ENCODE data around the gene TSC2. TPM values are rescaled to one million over a fixed set of nuclear protein-coding genes. Genes with fewer than 3 reads are reported as not detected.

The TSC2 gene
- total and polyA plus RNA-seq, 2 of the 13 experiments (the other 11 are each of a cell fraction or from before 2014, with no cell fraction given), result 19.6 to 40.4 TPM

DNA sequence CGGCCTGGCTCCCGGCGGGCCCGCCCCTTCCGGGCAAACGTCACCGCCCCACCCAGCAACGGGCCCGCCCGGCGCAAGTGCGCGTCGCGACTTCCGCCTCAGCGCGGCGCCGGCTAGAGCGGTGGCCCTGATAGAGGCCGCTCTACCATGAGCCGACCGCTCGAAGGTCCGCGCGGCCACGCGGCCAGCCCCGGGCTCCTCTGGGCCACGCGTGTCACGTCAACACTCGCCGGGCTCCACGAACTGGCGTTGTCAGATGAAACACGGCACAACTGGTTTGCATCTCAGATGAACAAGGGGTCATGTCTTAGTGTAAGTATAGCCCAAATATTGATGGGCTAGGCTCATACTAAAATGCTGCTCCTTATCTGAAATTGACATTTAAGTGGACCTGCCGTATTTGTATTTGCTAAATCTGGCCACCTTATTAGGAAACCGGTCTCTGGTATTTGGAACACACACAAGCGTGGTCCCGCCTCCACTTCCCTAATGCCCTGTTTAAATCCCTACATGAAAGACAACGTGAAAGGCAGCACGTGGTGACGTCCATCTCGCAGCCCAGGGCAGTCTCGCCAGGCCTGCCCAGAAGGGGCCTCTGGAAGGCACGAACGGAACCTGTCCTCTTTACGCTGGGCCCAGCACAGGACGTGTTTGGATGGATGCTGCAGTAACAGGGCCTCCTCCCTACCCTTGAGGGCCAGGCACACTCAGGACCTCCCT lies 37.8 kb upstream of the TSC2 start, which contains the start of gene ZNF598 (continued):
- TF ChIP-seq SIN3B (IDR thresholded peaks at IDR 0.05; ENCODE audit: low read length) (0 out of 2 replicates have a peak, but pooled peaks have one; percentile 34), HCFC1 (IDR thresholded peaks at IDR 0.05; ENCODE audit: low read depth, low read length) (peak; percentile 54), ISL2 (CRISPR knock-in tag; IDR thresholded peaks at IDR 0.05) (peak; percentile 33; the same call in 1 of the 2 replicates), PCBP2 (optimal IDR thresholded peaks at IDR 0.05; ENCODE audit: low read depth, low read length, poor library complexity, severe bottlenecking) (no peak), RBAK (CRISPR knock-in tag; IDR thresholded peaks at IDR 0.05) (no peak), NCOA2 (CRISPR knock-in tag; IDR thresholded peaks at IDR 0.05) (no peak; the same call in 1 of the 2 replicates), HMG20A (CRISPR knock-in tag; IDR thresholded peaks at IDR 0.05; ENCODE audit: borderline replicate concordance) (no peak), DR1 (CRISPR knock-in tag; IDR thresholded peaks at IDR 0.05) (no peak), HNRNPK (IDR thresholded peaks at IDR 0.05; ENCODE audit: low read depth, low read length, poor library complexity, severe bottlenecking) (no peak), ZNF3 (CRISPR knock-in tag; IDR thresholded peaks at IDR 0.05) (no peak), ZBTB38 (CRISPR knock-in tag; IDR thresholded peaks at IDR 0.05) (peak; percentile 44), SP140L (CRISPR knock-in tag; IDR thresholded peaks at IDR 0.05; ENCODE audit: borderline replicate concordance) (no peak), ATF7 (IDR thresholded peaks at IDR 0.05) (no peak), ATF7 (CRISPR knock-in tag; IDR thresholded peaks at IDR 0.05) (no peak), KLF6 (CRISPR knock-in tag; IDR thresholded peaks at IDR 0.05) (peak; percentile 70), EP300 (IDR thresholded peaks at IDR 0.05; ENCODE audit: low read depth in 2 of 2, low read length in 2 of 2) (no peak), EP300 (CRISPR knock-in tag; IDR thresholded peaks at IDR 0.05; ENCODE audit: borderline replicate concordance) (no peak), ARNT (IDR thresholded peaks at IDR 0.05) (no peak)
- TF ChIP-seq, protein P1, sequence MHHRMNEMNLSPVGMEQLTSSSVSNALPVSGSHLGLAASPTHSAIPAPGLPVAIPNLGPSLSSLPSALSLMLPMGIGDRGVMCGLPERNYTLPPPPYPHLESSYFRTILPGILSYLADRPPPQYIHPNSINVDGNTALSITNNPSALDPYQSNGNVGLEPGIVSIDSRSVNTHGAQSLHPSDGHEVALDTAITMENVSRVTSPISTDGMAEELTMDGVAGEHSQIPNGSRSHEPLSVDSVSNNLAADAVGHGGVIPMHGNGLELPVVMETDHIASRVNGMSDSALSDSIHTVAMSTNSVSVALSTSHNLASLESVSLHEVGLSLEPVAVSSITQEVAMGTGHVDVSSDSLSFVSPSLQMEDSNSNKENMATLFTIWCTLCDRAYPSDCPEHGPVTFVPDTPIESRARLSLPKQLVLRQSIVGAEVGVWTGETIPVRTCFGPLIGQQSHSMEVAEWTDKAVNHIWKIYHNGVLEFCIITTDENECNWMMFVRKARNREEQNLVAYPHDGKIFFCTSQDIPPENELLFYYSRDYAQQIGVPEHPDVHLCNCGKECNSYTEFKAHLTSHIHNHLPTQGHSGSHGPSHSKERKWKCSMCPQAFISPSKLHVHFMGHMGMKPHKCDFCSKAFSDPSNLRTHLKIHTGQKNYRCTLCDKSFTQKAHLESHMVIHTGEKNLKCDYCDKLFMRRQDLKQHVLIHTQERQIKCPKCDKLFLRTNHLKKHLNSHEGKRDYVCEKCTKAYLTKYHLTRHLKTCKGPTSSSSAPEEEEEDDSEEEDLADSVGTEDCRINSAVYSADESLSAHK (CRISPR knock-in tag; IDR thresholded peaks at IDR 0.05; ENCODE audit: borderline replicate concordance), result no peak
- TF ChIP-seq, protein P2, sequence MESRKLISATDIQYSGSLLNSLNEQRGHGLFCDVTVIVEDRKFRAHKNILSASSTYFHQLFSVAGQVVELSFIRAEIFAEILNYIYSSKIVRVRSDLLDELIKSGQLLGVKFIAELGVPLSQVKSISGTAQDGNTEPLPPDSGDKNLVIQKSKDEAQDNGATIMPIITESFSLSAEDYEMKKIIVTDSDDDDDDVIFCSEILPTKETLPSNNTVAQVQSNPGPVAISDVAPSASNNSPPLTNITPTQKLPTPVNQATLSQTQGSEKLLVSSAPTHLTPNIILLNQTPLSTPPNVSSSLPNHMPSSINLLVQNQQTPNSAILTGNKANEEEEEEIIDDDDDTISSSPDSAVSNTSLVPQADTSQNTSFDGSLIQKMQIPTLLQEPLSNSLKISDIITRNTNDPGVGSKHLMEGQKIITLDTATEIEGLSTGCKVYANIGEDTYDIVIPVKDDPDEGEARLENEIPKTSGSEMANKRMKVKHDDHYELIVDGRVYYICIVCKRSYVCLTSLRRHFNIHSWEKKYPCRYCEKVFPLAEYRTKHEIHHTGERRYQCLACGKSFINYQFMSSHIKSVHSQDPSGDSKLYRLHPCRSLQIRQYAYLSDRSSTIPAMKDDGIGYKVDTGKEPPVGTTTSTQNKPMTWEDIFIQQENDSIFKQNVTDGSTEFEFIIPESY (CRISPR knock-in tag; IDR thresholded peaks at IDR 0.05), result no peak
- TF ChIP-seq, protein P3, sequence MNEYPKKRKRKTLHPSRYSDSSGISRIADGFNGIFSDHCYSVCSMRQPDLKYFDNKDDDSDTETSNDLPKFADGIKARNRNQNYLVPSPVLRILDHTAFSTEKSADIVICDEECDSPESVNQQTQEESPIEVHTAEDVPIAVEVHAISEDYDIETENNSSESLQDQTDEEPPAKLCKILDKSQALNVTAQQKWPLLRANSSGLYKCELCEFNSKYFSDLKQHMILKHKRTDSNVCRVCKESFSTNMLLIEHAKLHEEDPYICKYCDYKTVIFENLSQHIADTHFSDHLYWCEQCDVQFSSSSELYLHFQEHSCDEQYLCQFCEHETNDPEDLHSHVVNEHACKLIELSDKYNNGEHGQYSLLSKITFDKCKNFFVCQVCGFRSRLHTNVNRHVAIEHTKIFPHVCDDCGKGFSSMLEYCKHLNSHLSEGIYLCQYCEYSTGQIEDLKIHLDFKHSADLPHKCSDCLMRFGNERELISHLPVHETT (CRISPR knock-in tag; conservative IDR thresholded peaks at IDR 0.05), result peak; percentile 94
- TF ChIP-seq, protein P4, sequence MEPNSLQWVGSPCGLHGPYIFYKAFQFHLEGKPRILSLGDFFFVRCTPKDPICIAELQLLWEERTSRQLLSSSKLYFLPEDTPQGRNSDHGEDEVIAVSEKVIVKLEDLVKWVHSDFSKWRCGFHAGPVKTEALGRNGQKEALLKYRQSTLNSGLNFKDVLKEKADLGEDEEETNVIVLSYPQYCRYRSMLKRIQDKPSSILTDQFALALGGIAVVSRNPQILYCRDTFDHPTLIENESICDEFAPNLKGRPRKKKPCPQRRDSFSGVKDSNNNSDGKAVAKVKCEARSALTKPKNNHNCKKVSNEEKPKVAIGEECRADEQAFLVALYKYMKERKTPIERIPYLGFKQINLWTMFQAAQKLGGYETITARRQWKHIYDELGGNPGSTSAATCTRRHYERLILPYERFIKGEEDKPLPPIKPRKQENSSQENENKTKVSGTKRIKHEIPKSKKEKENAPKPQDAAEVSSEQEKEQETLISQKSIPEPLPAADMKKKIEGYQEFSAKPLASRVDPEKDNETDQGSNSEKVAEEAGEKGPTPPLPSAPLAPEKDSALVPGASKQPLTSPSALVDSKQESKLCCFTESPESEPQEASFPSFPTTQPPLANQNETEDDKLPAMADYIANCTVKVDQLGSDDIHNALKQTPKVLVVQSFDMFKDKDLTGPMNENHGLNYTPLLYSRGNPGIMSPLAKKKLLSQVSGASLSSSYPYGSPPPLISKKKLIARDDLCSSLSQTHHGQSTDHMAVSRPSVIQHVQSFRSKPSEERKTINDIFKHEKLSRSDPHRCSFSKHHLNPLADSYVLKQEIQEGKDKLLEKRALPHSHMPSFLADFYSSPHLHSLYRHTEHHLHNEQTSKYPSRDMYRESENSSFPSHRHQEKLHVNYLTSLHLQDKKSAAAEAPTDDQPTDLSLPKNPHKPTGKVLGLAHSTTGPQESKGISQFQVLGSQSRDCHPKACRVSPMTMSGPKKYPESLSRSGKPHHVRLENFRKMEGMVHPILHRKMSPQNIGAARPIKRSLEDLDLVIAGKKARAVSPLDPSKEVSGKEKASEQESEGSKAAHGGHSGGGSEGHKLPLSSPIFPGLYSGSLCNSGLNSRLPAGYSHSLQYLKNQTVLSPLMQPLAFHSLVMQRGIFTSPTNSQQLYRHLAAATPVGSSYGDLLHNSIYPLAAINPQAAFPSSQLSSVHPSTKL (CRISPR knock-in tag; IDR thresholded peaks at IDR 0.05), result peak; percentile 37; the same call in 1 of the 2 replicates
